Posterior cingulate gyrus (tissue), 11 donors: ENCODE data around the gene MRPL55.
A peak's percentile ranks its signal among the peaks of the same experiment; 100 is the strongest.

Experiments
- DNase-seq, 10 donors: peaks; one replicate each; pipeline versions ENCODE4 v3.0.0 to v3.0.0-alpha.2; 2020 to 2021; ENCODE audit warnings: mixed read lengths in 3 of 10
- intact Hi-C: fragments of 100-400 bp; cut with DNase I; formaldehyde crosslinking; loops from one replicate; pipeline ENCODE4 v1.15.1; 2023

Gene MRPL55

GRCh38 chr1:228148935-228149405, 39.9 kb upstream of the MRPL55 start:
- DNase-seq = peak in 3 of 10 donors; percentile 47 to 74 (median 73)

GRCh38 chr1:228148196-228148861, 39.2 kb upstream of the MRPL55 start:
- intact Hi-C loops = loop anchor here (10.0 kb wide), 1 partner anchor 256 kb away; the partner anchor contains the start of gene TRIM11

More at GRCh38 chr1:228148935-228149405, 39.9 kb upstream of the MRPL55 start:
- intact Hi-C loops = loop anchor here (10.0 kb wide), 1 partner anchor 256 kb away; the partner anchor contains the start of gene TRIM11

DNA sequence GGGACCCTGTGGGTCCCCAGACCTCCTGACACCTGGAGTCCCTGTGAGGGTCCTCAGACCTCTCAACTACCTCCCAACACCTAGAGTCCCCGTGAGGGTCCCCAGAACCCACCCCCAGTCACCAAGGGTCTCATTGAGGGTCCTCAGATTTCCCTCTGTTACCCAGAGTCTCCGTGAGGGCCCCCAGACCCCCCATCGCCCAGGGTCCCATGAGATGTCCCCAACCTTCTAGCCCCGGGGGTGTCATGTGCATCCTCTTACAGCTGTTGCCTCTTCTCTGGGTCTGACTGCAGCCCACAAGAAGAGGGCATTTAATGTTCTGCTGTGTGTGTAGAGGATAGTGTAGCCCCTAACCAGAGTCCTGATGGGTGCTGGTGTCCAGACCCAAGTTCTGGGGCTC, 38.7 kb upstream of the MRPL55 start:
- DNase-seq = no peak
- intact Hi-C loops = loop anchor here (10.0 kb wide), 1 partner anchor 257 kb away; the partner anchor contains the start of gene TRIM11

More at GRCh38 chr1:228148196-228148861, 39.2 kb upstream of the MRPL55 start:
- DNase-seq = peak in 1 of 10 donors; percentile 79

GRCh38 chr1:228147151-228147693, 38.1 kb upstream of the MRPL55 start:
- intact Hi-C loops = loop anchor here (10.0 kb wide), 1 partner anchor 258 kb away; the partner anchor contains the start of gene TRIM11
- peak in 2 of 10 donors; percentile 42 to 80 for DNase-seq

- DNase-seq = peak in 2 of 10 donors; percentile 43 to 75
- intact Hi-C loops = loop anchor here (10.0 kb wide), 1 partner anchor 258 kb away; the partner anchor contains the start of gene TRIM11
These were observed 37.5 kb upstream of the MRPL55 start for GRCh38 chr1:228146417-228147150.

- DNase-seq = peak in 3 of 10 donors; percentile 50 to 80 (median 51)
- intact Hi-C loops = loop anchor here (10.0 kb wide), 1 partner anchor 259 kb away; the partner anchor contains the start of gene TRIM11
These were observed 36.6 kb upstream of the MRPL55 start for GRCh38 chr1:228145463-228146416.

DNA sequence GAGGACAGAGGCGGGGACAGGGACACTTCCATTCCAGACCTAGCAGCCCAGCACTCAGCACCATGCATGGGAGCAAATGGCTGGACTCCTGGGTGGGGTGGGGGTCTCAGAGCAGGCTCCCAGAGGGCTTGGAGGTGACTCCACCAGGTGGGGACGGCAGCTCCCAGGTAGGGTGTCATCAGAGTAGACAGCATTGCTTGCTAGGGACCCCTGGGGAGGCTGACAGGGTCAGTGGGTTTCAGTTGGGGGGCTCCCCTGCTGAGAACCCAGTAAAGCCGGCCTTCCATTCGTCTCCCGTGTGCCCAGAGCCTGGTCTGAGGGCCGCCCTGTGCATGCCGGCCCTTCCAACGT, 35.9 kb upstream of the MRPL55 start:
- intact Hi-C loops = loop anchor here (10.0 kb wide), 1 partner anchor 260 kb away; the partner anchor contains the start of gene TRIM11

DNA sequence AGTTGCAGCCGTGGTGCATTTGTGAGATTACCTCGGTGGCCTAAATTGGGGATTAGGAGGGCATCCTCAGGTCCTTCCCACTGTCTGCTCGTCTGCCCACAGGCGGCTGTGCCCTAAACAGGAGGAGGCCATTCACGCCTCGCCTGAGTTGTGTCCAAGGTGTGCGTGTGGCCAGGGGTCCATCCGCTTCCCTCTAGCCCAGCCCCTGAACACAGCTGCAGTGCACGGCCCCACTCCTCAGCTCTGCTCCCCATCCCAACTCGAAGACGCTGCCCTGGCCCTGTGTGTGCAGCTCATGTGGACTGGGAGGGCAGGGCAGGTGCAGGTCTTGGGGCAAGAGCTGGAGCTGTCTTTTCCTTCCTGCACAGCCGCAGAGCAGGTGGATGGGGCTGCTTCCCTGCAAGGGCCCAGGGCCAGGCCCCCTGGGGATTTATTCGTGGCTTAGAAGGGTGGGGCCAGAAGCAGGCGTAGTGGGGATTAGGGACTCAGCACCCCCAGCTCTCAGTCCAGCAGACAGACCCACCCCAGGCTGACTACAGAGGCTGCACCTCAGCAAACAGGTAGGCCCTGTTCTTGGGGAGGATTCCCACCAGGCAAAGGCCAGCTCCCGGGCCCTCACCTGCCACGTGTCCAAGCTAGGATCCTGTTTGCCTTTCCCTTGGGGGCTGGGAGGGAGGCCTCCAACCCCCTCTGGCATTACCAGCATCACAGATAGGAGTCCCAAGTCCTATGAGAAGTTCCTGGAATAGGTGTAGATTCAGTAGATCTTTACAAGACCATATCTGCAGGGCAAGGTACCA, 35.3 kb upstream of the MRPL55 start:
- DNase-seq = peak in 2 of 10 donors; percentile 60 to 71
- intact Hi-C loops = loop anchor here (10.0 kb wide), 1 partner anchor 260 kb away; the partner anchor contains the start of gene TRIM11

More for the DNA sequence above, 35.9 kb upstream of the MRPL55 start:
- peak in 1 of 10 donors; percentile 56 for DNase-seq

DNA sequence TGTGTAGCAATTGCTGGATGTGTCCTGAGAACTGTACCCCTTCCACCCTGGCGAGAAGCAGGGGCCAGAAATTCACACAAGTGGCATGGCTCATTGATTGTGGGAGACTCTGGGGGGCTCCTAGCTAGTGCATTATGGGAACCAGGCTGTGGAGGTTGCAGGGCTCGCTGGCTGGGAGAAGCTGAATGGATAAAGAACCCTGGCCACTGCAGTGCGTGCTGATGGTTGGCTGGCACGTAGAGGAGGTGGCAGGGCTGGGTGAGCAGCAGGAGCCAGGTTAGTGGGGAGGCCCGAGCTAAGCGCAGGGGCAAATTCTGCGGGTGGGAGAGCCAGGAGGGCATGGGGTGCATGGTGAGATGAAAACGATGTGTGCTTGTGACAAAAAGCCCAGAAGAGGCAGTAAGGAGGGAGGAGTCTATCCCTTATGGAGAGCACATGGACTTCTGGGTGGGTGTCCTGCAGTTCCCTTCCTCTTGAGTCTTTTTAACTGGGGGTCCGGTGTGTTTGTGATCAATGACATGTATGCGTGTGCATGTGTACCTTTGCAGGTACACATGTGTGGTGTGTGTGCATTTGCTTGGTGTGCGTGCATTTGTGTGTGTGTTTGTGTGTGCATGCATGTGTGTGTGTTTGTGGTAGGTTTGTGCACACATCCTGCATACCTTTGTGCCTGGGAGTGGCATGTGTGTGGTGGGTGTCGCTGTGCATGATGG, 34.5 kb upstream of the MRPL55 start:
- peak in 1 of 10 donors; percentile 70 for DNase-seq
- intact Hi-C loops = loop anchor here (10.0 kb wide), 1 partner anchor 261 kb away; the partner anchor contains the start of gene TRIM11

- intact Hi-C loops = loop anchor here (10.0 kb wide), 1 partner anchor 262 kb away; the partner anchor contains the start of gene TRIM11
- DNase-seq = peak in 3 of 10 donors; percentile 41 to 93 (median 70)
These were observed 33.6 kb upstream of the MRPL55 start for GRCh38 chr1:228142701-228143136.

GRCh38 chr1:228142155-228142691, 33.1 kb upstream of the MRPL55 start:
- intact Hi-C loops = loop anchor here (10.0 kb wide), 1 partner anchor 263 kb away; the partner anchor contains the start of gene TRIM11
- DNase-seq = peak in 3 of 10 donors; percentile 61 to 83 (median 78)

- DNase-seq = peak in 4 of 10 donors; percentile 46 to 89 (median 86)
- intact Hi-C loops = loop anchor here (10.0 kb wide), 1 partner anchor 263 kb away; the partner anchor contains the start of gene TRIM11
These were observed 32.3 kb upstream of the MRPL55 start for GRCh38 chr1:228141226-228142044.

- intact Hi-C loops = loop anchor here (1.0 to 10.0 kb wide), 2 partner anchors 26 to 264 kb away; partner anchors contain the start of gene TRIM11
- DNase-seq = no peak
These were observed 31.7 kb upstream of the MRPL55 start for GRCh38 chr1:228140724-228141225.

GRCh38 chr1:228139931-228140723, 31.0 kb upstream of the MRPL55 start, which contains the start of gene GUK1:
Gene GUK1 (plus strand): TSS chr1:228140279. CDS start chr1:228140303, 24 bp downstream.
- peak; percentile 95 to 100 (median 100) for DNase-seq
- intact Hi-C loops = loop anchor here (1.0 to 10.0 kb wide), 2 partner anchors 26 to 265 kb away; partner anchors contain the start of gene TRIM11

- intact Hi-C loops = no loop called here
- no peak for DNase-seq
These were observed 30.4 kb upstream of the MRPL55 start for GRCh38 chr1:228139406-228139930.
